Mucosa of rectum (tissue), 2 donors: ENCODE data around the gene HDC.

Source experiments
- H3K27ac ChIP-seq, 2 donors: one replicate each; pipeline ENCODE4 v1.7.0; 2013; ENCODE audit warnings: inconsistent platforms in 2 of 2, low read depth in 2 of 2, low read length in 2 of 2
- H3K27me3 ChIP-seq, 2 donors: one replicate each; pipeline ENCODE4 v1.7.0; 2013; ENCODE audit warnings: low read length in 2 of 2; ENCODE audit not compliant: control insufficient read depth in 2 of 2, insufficient read depth in 2 of 2
- H3K36me3 ChIP-seq, 2 donors: one replicate each; pipeline ENCODE4 v1.7.0; 2013; ENCODE audit warnings: low read length in 2 of 2; ENCODE audit not compliant: control insufficient read depth in 2 of 2, insufficient read depth in 2 of 2
- H3K4me1 ChIP-seq, 2 donors: one replicate each; pipeline ENCODE4 v1.7.0; 2013; ENCODE audit warnings: low read length in 2 of 2, mild to moderate bottlenecking in 1 of 2; ENCODE audit not compliant: control insufficient read depth in 2 of 2, insufficient read depth in 2 of 2
- H3K4me3 ChIP-seq, 2 donors: one replicate each; pipeline ENCODE4 v1.7.0; 2013; ENCODE audit warnings: low read length in 2 of 2
- H3K9ac ChIP-seq, 2 donors: one replicate each; pipeline ENCODE4 v1.7.0; 2013; ENCODE audit warnings: low read length in 2 of 2, low read depth in 1 of 2, mild to moderate bottlenecking in 1 of 2
- H3K9me3 ChIP-seq, 2 donors: one replicate each; pipeline ENCODE4 v1.7.0; 2013; ENCODE audit warnings: low read length in 2 of 2; ENCODE audit not compliant: control insufficient read depth in 2 of 2
- donor health status: healthy.
- donor health status: Normal muscosa, but diverticular disease.

Gene HDC

DNA sequence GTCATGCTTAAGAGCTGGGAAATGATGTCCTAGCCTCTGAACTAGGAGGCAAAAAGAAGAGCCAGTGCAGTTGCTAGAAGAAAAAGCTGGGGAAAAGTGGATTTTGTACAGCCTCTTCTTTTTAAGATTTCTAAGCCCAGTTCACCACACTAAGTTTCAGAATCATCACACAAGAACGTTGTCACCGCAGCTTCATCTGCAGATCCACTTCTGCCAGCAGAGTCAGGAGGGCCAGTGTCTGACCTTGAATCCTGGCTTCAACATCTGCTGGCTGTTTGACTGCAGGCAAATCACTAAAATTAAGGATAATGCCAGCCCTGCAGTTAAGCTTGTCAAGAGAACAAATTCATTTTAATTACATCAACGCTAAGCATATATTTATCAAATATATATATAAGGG is 36.2 kb downstream of the HDC start:
- H3K4me3 ChIP-seq = no peak overlapping the region
- H3K9ac ChIP-seq = no peak overlapping the region
- no peaks in the 10 kb centered on the region for H3K27me3 ChIP-seq
- peaks cover 2 to 5% of the 10 kb centered on the region in 2 donors for H3K4me1 ChIP-seq
- H3K9me3 ChIP-seq = no peaks in the 10 kb centered on the region
- H3K36me3 ChIP-seq = peaks cover 0 to 5% of the 10 kb centered on the region in 2 donors
- no peak overlapping the region for H3K27ac ChIP-seq

DNA sequence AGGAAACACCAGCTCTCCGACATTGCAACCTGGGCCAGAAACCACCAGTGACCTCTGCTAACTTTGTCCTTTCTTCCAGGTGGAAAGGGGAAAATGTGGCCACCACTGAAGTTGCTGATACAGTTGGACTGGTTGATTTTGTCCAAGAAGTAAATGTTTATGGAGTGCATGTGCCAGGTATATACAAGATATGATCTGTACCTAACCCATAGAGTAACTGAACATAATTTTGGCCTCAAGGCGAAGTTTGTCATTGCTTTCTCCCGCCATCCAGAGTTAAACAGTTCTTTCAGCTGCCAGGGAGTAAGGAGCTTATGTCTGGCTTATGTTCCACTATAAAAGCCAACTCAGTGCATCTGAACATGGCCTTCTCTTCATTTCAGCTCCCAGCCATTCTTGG is 36.7 kb downstream of the HDC start:
- Histone ChIP-seq H3K9me3 (no peaks in the 10 kb centered on the region), H3K9ac (no peak overlapping the region), H3K4me1 (peaks cover 2% of the 10 kb centered on the region in 2 donors), H3K4me3 (no peak overlapping the region), H3K27me3 (no peaks in the 10 kb centered on the region), H3K36me3 (peaks cover 0 to 5% of the 10 kb centered on the region in 2 donors), H3K27ac (no peak overlapping the region)

DNA sequence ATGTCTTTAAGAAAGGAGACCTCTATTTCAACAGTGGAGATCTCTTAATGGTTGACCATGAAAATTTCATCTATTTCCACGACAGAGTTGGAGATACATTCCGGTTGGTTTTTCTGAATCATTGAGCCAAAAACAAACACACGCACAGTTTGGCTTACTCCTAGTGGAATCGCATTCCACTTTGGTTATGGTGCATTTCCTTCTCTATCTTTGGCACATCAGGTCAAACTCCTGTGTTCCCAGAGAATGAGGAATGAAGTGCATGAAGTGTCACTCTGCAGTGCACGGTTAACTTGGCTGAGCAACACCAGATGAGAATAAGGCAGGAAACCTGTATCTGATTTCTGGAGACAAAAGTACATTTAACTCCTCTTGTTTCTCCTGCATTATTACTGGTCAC is 38.5 kb downstream of the HDC start:
- H3K27me3 ChIP-seq = no peaks in the 10 kb centered on the region
- no peaks in the 10 kb centered on the region for H3K9me3 ChIP-seq
- no peak overlapping the region for H3K4me3 ChIP-seq
- H3K36me3 ChIP-seq = peaks cover 0 to 5% of the 10 kb centered on the region in 2 donors
- no peaks in the 10 kb centered on the region for H3K4me1 ChIP-seq
- H3K9ac ChIP-seq = no peak overlapping the region
- no peak overlapping the region for H3K27ac ChIP-seq

DNA sequence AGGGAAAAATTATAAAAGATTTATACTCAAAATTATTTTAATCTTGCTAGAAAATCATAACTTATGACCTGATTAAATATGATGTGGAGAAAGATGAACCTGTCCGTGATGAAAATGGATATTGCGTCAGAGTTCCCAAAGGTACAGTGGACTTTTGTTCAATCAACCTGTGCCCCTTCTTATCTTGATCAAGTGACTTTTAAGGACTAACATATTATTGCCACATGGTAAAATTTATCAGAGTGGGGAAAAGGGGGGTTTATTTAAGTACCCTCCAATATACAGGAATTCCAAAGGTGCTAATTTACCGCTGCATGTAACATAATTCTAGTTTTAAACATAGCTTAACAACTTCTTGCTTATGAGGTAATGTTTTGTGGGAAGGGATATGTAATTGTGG is 39.6 kb downstream of the HDC start:
- no peak overlapping the region for H3K4me3 ChIP-seq
- H3K9me3 ChIP-seq = no peaks in the 10 kb centered on the region
- H3K27ac ChIP-seq = no peak overlapping the region
- no peak overlapping the region for H3K9ac ChIP-seq
- no peaks in the 10 kb centered on the region for H3K27me3 ChIP-seq
- H3K4me1 ChIP-seq = peaks cover 0 to 4% of the 10 kb centered on the region in 2 donors
- H3K36me3 ChIP-seq = peaks cover 0 to 5% of the 10 kb centered on the region in 2 donors

DNA sequence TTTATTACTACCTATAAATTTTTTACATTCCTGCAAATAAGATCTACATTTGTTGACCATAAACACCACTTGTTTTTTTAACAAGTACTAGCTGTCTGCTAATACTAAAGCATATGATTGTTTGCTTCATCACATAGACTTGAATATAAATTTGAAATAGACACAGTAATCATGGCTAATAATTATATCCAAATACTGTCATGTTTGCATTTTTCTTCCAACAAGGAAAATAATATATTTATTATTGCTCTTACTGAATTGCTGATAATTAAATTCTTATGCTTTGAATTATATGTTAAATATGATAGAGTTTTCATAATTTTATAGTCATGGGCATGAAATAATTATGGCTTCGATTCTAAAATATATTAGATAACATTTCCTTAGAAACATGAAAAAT is 40.5 kb downstream of the HDC start:
- Histone ChIP-seq H3K27ac (no peak overlapping the region), H3K9ac (no peak overlapping the region), H3K4me1 (peaks cover 0 to 8% of the 10 kb centered on the region in 2 donors), H3K27me3 (no peaks in the 10 kb centered on the region), H3K9me3 (no peaks in the 10 kb centered on the region), H3K4me3 (no peak overlapping the region), H3K36me3 (peaks cover 0 to 5% of the 10 kb centered on the region in 2 donors)

DNA sequence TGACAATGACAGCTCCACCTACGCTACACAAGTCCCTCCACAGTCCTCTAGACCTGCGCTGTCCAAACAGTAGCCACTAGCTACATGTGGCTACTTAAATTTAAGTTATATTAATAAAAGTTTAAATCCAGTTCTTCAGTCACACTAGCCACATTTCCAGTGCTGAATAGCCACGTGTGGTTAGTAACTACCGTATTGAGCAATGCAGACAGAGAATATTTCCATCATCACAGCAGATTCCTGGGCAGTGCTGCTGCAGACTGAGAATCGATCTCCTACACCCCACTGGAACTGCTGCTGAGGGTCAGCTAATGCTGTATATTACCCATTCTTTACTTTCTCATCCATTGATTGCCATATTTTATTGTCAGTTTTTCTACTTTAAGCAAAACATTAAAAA is 40.9 kb downstream of the HDC start:
- Histone ChIP-seq H3K27ac (no peak overlapping the region), H3K4me3 (no peak overlapping the region), H3K4me1 (peaks cover 0 to 8% of the 10 kb centered on the region in 2 donors), H3K27me3 (no peaks in the 10 kb centered on the region), H3K9ac (no peak overlapping the region), H3K9me3 (no peaks in the 10 kb centered on the region), H3K36me3 (peaks cover 0 to 5% of the 10 kb centered on the region in 2 donors)

DNA sequence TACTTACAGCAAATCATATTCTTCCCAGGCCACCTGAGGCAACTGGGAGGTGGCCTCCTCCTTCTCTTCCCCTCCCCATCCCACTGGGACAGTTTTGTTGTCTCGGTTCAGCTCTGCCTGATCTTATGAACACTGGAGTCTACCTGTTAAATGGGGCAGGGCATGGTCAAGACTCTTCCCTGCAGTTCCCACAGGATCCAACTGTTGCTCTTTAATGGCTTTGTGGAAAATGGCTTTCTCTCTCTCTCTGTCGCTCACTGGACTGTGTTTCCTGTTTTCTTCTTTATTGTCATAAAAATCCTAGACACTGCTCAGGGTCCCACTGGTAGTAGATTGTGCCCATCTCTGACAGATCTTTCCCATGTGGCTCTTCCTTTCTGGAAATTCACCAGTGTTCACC is 43.3 kb downstream of the HDC start:
- Histone ChIP-seq H3K9me3 (no peaks in the 10 kb centered on the region), H3K27ac (no peak overlapping the region), H3K4me3 (no peak overlapping the region), H3K27me3 (no peaks in the 10 kb centered on the region), H3K36me3 (peaks cover 0 to 2% of the 10 kb centered on the region in 2 donors), H3K9ac (no peak overlapping the region), H3K4me1 (peaks cover 0 to 8% of the 10 kb centered on the region in 2 donors)

DNA sequence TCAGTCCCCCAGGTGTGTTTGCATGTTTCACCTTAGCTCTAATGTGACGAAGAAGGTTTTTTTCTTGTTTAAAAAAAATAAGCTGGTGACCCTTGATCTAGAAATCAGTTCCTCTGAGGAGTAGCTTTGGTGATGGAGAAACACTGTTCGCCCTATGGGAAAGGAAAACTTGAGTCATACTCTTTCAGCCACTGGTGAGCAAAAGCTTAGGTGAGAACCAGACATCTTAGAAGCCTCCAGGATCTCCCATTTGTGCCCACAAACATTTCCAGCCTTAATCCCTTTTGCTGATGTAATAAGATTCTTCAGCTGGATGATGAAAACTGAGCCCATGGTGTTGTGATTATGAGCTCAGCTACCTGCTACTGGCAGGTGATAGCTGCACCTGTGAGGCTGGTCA is 45.7 kb downstream of the HDC start:
- Histone ChIP-seq H3K4me3 (no peak overlapping the region), H3K9me3 (no peaks in the 10 kb centered on the region), H3K27me3 (no peaks in the 10 kb centered on the region), H3K9ac (no peak overlapping the region), H3K27ac (no peak overlapping the region), H3K36me3 (no peaks in the 10 kb centered on the region), H3K4me1 (peaks cover 0 to 8% of the 10 kb centered on the region in 2 donors)

DNA sequence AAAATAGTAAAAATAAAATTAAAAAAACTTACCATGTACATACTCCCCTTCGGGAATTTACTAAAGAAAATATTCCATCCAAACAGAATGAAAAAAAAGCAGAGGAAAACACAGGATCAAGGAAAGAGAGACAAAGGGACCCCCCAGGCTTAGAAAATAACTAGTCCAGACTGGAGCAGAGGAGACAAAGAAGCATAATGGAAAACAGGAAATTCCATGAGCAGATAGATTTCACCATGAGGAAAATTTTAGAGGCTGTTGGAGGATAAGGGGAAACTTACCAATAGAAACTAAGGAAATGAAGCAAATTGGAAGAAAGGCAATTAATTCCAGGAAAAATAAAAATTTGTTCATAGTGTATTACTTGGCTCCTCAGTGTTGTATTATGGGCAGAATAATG is 46.8 kb downstream of the HDC start:
- Histone ChIP-seq H3K27ac (no peak overlapping the region), H3K4me1 (peaks cover 0 to 8% of the 10 kb centered on the region in 2 donors), H3K9ac (no peak overlapping the region), H3K36me3 (no peaks in the 10 kb centered on the region), H3K9me3 (no peaks in the 10 kb centered on the region), H3K27me3 (no peaks in the 10 kb centered on the region), H3K4me3 (no peak overlapping the region)

DNA sequence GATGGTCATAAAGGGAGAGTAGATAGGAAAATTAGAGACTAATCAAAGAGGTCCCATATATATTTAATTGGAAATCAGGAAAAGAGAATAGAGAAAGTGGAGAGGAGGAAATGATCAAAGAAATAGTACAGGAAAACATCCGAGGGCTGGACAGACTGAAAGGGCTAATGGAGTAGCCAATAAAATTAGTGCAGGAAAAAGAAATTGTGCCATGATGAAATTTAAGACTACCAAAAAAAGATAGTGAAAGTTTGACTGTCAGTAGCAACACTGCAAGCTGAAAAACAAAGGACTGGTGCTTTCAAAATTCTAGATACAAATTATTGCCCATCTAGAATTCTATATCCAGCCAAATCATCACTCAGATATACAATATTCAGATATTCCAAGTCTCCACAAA is 47.2 kb downstream of the HDC start:
- Histone ChIP-seq H3K9me3 (no peaks in the 10 kb centered on the region), H3K9ac (no peak overlapping the region), H3K36me3 (no peaks in the 10 kb centered on the region), H3K27me3 (no peaks in the 10 kb centered on the region), H3K4me1 (peaks cover 0 to 8% of the 10 kb centered on the region in 2 donors), H3K27ac (no peak overlapping the region), H3K4me3 (no peak overlapping the region)
